Omental fat pad (tissue), 4 donors: Measurements from ENCODE around the gene CYYR1. TPM values are rescaled to one million over a fixed set of nuclear protein-coding genes. Genes with fewer than 3 reads are reported as not detected.

Experiments
- ATAC-seq: fragments of 150-250 bp; one replicate; pipeline ENCODE4 v1.9.1; 2016; ENCODE audit warnings: mild to moderate bottlenecking, moderate library complexity; ENCODE audit not compliant: low FRiP score
- DNase-seq: peaks from one replicate; pipeline ENCODE4 v3.0.0-alpha.2; 2019; ENCODE audit warnings: low spot score
- total RNA-seq, 4 donors: library from RNA; depleted of rRNA; stranded (reverse); fragments of >200 nt; gene quantifications; one replicate each; pipeline ENCODE4 v1.1.0, GENCODE V29; 2016
- TF ChIP-seq, protein P1 (sequence below), 3 donors: fragments of 450-650 bp; IDR thresholded peaks; one replicate each; pipeline ENCODE4 v1.5.1; 2016 to 2017; ENCODE audit warnings: antibody characterized with exemption in 3 of 3, mild to moderate bottlenecking in 3 of 3, moderate library complexity in 2 of 3

Gene CYYR1
- total RNA-seq, 4 donors from 2014 or later, result 14.3 to 72.8 (median 20.4) TPM

DNA sequence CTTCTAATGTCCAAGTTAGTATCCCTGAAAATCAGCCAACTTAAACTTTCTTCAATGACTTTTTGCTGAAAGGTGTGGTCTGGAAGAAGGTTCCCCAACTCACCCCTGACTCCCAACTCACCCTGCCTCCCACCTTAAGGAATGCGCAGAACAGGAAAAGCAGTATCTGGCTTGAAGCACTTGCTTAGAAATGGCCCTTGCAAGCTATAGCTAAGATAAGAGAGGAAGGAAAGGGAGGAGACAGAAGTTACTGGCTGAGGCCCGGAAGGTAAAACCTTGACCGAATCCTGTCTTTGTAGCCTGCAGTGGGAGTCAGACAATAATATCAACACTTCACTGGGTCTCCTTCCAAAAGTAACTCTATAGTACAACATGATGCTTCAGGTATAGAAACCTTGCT, 2.9 kb downstream of the CYYR1 start:
- TF ChIP-seq, protein P1, sequence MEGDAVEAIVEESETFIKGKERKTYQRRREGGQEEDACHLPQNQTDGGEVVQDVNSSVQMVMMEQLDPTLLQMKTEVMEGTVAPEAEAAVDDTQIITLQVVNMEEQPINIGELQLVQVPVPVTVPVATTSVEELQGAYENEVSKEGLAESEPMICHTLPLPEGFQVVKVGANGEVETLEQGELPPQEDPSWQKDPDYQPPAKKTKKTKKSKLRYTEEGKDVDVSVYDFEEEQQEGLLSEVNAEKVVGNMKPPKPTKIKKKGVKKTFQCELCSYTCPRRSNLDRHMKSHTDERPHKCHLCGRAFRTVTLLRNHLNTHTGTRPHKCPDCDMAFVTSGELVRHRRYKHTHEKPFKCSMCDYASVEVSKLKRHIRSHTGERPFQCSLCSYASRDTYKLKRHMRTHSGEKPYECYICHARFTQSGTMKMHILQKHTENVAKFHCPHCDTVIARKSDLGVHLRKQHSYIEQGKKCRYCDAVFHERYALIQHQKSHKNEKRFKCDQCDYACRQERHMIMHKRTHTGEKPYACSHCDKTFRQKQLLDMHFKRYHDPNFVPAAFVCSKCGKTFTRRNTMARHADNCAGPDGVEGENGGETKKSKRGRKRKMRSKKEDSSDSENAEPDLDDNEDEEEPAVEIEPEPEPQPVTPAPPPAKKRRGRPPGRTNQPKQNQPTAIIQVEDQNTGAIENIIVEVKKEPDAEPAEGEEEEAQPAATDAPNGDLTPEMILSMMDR (IDR thresholded peaks at IDR 0.05), result no peak
- ATAC-seq, result no peak

DNA sequence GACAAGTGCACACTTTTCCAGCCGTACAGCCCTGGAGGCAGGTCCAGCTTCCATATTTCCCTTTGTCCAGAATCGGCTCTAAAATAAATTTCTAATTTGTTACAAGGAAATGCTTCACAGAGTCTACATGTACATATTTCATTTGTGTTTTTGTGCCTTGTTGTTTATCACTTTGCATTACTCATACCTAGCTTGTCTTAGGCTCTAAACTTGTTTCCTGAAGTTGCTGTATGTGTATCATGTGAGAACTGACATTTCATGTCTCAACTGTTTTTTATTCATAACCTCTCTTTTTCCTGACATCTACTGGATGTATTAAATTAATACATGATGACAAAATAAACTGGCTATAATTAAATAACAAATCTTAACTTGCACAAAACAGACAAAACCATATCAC, 7.5 kb downstream of the CYYR1 start:
- no peak for ATAC-seq
- TF ChIP-seq, protein P1 (IDR thresholded peaks at IDR 0.05), result no peak
- DNase-seq, result no peak

More for the DNA sequence above, 2.9 kb downstream of the CYYR1 start:
- DNase-seq, result no peak

DNA sequence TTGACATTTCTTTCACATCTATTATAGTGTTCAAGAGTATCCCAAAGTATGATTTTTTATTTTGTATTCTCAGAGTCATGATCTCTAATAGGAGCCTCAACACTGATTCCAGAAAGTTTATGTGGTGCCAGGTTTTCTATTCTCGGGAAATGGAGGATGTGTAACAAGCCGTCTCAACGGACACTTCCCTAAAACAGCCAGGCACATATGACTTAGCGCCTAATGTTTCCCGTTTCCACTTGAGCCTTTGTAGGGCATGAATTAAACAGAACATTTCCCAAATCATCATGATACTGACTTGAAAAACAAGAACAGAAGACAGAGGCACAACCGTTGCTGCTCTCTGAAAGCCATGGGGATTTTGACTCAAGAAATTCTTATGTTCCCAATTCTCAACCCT, 8.0 kb downstream of the CYYR1 start:
- DNase-seq (no peak), ATAC-seq (no peak)
- TF ChIP-seq, protein P1 (IDR thresholded peaks at IDR 0.05), result no peak

DNA sequence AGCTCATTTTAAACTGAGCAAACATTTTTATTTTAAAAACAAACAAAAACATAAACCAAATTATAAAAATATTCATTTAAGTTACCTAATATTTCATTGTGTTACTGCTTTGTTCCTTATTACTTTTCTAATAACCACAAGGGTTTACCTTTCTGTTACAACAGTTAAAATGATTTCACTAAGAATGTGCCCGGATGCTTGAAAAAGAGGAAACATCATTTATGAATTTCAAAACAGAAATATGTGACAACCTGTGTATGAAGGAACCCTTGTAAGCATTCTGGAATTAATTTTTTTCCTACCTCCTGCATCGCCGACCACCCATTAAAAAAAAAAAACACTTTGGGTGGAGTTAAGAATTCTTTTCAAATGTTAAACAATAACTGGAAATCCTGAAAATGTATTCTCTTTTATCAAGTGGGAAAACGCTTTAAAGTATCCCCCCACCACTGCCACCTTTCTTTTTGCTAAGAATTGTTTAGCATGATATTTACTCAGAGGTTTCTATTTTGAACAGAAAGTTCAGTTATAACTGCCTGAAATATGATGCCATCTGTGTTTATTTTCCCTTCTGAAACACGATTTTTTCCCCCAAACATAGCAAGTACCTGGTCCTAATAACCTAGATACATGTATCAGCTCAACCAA, 9.1 kb downstream of the CYYR1 start:
- TF ChIP-seq, protein P1 (IDR thresholded peaks at IDR 0.05), result no peak
- ATAC-seq (no peak), DNase-seq (no peak)

DNA sequence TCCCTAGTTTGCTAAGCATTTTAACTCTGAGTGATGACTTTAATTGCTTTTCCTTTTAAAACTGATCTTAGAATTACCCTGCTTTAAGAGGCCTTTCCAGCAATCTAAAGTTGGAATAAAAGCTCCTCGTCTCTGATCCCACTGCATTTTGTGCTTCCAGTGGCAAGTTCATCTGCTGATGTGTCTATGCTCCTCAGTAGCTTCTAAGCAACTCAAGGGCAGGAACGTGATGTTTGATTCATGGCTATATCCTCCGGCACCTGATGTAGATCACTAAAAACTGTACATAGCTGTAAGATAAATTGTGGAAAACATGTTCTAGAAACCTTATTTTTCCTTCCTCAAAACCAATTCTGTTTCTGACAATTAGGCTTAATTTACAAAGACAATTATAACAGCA, 12.5 kb downstream of the CYYR1 start:
- ATAC-seq (no peak), DNase-seq (no peak)
- TF ChIP-seq, protein P1 (IDR thresholded peaks at IDR 0.05), result no peak

DNA sequence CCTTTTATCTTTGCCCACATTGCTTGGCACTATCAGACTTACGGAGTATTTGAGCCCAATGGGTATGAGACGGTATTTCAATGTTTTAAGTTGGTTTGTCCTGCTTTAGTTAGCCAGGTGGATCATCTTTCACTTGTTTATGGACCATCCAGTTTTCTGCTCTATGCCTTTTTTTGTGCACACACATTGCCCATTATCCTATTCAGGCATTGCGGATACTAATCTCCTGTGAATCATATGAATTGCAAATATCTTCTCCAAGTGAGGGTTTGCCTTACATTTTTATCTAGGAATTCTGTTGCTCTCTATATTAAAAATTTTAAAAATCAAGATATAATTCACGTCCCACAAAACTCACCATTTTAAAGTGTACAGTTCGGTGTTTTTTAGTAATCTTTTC, 14.0 kb downstream of the CYYR1 start:
- no peak for ATAC-seq
- TF ChIP-seq, protein P1 (IDR thresholded peaks at IDR 0.05), result no peak

DNA sequence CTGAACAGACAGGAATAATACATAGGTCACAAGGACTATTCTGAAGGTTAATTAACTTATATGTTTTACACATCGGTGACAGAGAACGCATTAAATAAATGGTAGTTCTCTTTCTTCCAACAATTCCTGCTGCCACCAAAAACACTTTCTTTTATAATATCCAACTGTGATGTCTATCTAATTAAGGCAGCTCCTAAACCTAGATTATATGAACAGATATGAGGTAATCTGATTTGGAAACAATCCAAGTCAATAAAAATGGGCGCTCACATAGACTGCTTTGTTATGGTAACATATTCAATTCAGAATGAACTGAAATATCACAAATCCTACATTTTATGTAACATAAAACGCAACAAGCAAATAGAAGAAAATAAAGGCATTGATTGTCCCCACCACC, 16.0 kb downstream of the CYYR1 start:
- DNase-seq (no peak), ATAC-seq (no peak)
- TF ChIP-seq, protein P1 (IDR thresholded peaks at IDR 0.05), result no peak

More for the DNA sequence above, 14.0 kb downstream of the CYYR1 start:
- no peak for DNase-seq
